Measurements from ENCODE around the gene PIR.

PIR gene

DNA sequence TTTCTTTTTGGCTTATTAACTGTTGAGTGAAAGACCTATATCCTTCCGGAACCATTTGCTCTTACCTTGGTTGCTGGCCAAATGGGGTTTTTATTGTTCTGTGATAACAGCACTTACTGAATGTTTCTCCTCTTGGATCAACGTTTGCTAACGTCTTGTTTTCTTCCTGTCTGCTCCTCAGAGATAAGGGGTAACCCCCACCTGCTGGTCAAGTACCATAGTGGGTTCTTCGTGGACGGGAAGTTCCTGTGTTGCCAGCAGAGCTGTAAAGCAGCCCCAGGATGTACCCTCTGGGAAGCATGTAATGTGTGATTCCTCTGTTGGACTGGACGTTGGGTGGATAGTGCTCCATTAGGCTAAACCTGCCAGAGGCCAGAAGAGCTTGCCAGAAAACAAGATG is 22.8 kb upstream of the PIR start:
- H3K27ac ChIP-seq = no peak overlapping the region
- TF ChIP-seq ZFX (IDR thresholded peaks at IDR 0.05; ENCODE audit: borderline replicate concordance) (no peak), CTCF (IDR thresholded peaks at IDR 0.05) (no peak)

- no peak overlapping the region for H3K27ac ChIP-seq
- no peak for TF ChIP-seq ZFX (IDR thresholded peaks at IDR 0.05; ENCODE audit: borderline replicate concordance)
- no peak for TF ChIP-seq CTCF (IDR thresholded peaks at IDR 0.05)
These were observed 21.1 kb upstream of the PIR start for GRCh38 chrX:15514279-15514678.

DNA sequence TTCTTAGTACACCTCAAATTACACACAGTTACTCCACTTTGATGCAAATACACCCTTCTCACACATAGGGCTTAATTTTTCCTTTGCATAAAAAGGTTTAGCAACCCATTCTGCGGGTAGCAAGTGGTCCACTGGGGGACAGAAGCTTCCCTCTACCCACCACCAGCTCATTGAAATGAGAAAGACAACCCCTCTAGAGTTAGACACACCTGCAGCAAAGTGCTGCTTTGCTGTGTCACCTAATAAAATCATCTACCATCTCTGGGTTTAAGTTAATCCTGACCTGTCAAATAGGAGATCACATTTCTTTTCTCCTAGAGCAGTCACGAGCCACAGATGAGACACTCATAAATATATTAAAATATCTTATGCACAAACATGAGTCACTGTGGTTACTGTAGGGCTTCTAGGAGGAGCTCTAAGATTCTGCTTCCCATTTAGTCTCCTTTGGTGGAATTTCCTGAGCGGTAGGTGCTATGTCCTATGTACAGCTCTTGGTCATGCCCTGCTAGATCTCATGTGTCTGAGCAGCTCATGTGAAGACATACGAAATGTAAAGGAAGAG is 19.4 kb upstream of the PIR start:
- TF ChIP-seq CTCF (IDR thresholded peaks at IDR 0.05) = no peak
- TF ChIP-seq ZFX (IDR thresholded peaks at IDR 0.05; ENCODE audit: borderline replicate concordance) = no peak
- no peak overlapping the region for H3K27ac ChIP-seq

GRCh38 chrX:15511563-15511962 is 18.4 kb upstream of the PIR start:
- H3K27ac ChIP-seq = no peak overlapping the region
- no peak for TF ChIP-seq ZFX (IDR thresholded peaks at IDR 0.05; ENCODE audit: borderline replicate concordance)
- TF ChIP-seq CTCF (IDR thresholded peaks at IDR 0.05) = no peak

DNA sequence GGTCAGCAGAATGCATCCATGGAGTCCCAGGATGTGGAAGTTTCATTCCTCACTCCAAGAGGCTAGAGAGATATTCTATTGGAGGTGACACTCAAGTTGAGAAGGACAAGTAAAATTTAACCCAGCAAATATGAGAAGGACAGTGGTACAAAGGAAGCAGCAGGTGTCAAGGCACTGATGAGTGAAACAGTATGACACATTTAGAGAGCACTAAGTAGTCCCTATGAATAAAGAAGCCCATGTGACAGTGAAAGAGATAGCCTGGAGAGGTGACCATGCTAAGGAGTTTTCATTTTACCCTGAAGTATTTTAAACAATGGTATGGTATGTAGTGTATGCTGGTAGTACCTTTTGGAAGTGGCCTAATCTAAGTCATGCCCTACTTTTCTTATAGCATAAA is 16.7 kb upstream of the PIR start:
- H3K27ac ChIP-seq = no peak overlapping the region
- TF ChIP-seq ZFX (IDR thresholded peaks at IDR 0.05; ENCODE audit: borderline replicate concordance) (no peak), CTCF (IDR thresholded peaks at IDR 0.05) (no peak)

DNA sequence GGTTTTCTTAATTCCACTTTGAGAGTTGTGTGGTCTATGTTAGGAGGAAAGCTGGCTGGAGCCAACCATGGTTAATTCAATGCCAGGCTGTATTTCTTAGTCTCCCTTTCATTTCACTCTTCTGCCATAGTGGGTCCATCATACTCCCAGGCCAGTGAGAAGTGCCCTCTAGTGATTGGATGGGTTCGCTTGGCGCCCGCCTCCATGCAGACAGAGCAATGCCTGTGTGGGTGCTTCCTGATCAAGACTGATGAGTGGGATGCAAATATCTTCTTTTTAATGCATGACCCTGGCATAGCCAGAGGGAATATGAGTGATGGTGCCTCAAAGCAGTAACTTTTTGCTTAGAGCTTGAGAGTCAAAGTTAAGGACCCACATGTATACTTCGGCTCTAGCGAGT is 13.9 kb upstream of the PIR start:
- no peak overlapping the region for H3K27ac ChIP-seq
- no peak for TF ChIP-seq CTCF (IDR thresholded peaks at IDR 0.05)
- TF ChIP-seq ZFX (IDR thresholded peaks at IDR 0.05; ENCODE audit: borderline replicate concordance) = no peak

DNA sequence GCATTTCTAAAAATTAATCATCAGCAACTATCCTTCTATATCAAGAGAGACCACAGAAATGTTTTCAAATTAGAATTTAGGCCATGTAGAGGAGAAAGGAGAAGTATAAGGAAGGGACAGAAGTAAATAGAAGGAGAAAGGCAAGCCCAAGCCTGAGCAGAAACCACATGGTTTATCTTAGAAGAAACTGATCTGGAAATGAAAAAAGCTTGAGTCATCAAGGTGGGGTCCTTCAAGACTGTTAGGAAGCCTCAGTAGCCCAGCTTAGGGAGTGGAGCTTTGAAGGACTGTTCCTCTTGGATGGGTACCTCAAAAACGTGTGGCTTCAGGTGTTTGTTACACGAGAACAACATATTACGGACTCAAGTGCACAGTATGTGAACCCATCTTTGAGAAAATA is 12.0 kb upstream of the PIR start:
- TF ChIP-seq ZFX (IDR thresholded peaks at IDR 0.05; ENCODE audit: borderline replicate concordance) (no peak), CTCF (IDR thresholded peaks at IDR 0.05) (no peak)
- no peak overlapping the region for H3K27ac ChIP-seq

Data from 22Rv1 (cell line).